GM21717 (cell line): ENCODE measurements around the gene KSR2.
"Not testable (repeated sequence)": the region's sequence is repeated elsewhere in the genome, so short reads cannot be mapped to it uniquely, and the experiment has no call there.

Experiments used
- ATAC-seq: cut with Tn5 transposase; IDR thresholded peaks from one replicate; pipeline ENCODE4 v1.9.1; 2021; ENCODE audit warnings: mild to moderate bottlenecking, moderate library complexity; ENCODE audit not compliant: unreplicated experiment

KSR2 gene

DNA sequence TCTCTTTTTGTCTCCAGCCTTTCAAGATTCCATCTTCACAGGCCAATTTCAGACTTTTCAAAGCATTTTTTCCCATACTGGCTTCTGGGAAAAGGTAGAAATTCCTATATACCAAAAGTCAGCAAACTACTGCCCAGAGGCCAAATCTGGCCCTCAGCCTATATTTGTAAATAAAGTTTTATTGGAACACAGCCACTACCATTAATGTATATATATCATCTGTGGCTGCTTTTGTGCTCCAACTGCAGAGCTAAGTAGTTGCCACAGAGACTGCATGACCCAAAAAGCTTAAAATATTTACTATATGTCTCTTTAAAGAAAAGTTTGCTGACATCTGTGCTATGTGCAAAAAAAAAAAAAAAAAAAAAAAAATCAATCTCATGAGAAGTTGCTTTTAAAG is 76.3 kb downstream of the KSR2 start:
- ATAC-seq = no peak

DNA sequence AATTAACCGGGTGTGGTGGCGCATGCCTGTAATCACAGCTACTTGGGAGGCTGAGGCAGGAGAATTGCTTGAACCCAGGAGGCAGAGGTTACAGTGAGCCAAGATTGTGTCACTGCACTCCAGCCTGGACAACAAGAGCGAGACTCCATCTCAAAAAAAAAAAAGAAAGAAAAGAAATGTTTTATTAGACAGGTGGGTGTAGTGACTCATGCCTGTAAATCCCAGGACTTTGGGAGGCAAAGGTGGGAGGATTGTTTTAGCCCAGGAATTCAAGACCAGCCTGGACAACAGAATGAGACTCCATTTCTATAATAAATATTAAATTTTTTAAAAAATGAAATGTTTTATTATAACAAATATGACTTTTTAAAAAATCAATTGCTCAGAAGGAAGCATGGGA is 77.5 kb downstream of the KSR2 start:
- not testable (repeated sequence) for ATAC-seq

DNA sequence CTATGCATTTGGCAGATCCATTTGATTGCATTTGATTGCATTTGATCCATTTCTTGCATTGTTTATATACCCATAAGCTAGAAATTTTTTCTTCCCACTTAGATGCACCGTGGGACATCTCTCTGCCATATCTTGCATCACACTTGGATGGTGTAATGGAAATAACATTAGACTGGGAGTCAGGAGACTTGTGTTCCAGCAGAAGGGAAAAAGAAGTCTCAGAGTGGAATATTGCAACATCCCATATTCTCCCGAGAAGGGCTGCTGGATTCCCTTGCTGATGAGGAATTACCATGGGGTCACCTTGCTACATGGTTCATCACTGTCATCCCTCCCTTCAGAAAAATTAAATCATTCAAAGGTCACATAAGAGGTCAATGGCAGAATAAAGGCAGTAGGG is 78.1 kb downstream of the KSR2 start:
- no peak for ATAC-seq

DNA sequence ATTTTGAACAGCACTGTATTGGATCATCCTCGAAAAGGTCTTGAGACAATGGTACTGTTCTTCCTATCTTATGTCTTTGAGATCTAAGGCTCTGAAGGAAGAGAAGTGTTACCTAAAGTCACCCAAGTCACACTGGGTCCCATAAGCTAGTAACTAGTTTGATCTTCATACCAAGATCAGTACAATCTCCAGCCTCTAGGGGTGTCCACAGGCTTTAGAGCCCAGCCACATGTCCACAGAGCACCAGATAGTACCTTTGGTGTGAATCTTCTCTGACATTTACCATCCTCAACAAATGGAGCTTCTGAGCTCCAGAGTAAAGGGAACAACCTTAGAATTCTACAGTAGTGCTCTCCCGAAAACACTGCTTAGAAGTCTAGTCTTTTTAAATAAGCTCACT is 78.7 kb downstream of the KSR2 start:
- no peak for ATAC-seq

DNA sequence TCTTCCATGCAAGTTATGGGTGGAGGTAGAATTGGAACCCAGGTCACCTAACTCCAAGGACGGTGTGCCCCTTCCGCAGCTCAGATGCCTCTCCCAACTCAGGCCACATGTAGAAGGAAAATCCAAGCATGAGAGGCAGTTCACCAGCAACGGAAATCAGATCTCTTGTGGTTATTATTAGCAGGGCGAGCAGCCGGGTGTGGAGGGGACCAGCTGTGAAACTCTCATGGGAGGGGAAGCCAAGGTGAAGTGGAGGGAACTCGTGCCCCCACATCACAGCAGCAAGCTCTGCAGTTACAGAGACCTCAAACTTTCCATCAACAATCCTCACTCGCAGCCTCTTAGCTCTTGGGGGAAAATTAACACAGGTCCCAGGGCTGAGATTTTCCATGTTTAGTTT is 79.7 kb downstream of the KSR2 start:
- no peak for ATAC-seq

DNA sequence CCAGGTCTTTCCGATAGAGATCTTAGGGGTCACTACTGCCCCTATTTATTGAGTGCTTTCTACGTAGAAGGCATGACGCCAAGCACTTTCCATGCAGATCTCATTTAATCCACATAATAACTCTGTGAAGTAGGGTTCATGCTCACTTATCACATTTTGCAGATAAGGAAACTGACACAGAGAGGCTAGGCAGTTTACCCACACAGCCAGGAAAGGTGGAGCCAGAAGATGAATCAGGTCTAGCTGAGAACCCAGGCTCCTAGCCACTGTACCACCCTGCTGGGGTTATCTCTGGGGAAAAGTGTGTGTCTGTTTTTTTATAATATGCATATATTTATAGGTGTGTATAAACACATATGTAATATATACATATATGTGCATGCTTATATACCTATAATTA is 83.6 kb downstream of the KSR2 start:
- ATAC-seq = no peak

DNA sequence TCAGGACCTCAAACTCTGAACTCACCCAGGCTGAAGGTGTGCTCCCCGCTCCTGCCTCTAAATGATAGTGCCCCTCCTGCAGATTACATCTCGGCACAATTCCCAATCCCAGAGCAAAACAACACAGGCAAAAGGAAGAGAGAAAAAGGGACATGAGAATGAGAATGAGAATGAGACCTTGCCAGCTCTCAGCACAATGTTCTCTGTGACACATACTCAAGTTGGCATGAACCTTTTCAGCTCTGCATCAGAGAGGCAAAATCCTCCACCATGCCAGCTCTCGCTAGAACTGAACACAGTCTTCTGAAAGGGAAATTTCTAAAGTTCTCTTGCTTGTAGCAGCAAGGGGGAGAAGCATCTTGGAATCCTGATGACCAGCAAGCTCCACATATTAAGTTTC is 84.6 kb downstream of the KSR2 start:
- ATAC-seq = no peak

DNA sequence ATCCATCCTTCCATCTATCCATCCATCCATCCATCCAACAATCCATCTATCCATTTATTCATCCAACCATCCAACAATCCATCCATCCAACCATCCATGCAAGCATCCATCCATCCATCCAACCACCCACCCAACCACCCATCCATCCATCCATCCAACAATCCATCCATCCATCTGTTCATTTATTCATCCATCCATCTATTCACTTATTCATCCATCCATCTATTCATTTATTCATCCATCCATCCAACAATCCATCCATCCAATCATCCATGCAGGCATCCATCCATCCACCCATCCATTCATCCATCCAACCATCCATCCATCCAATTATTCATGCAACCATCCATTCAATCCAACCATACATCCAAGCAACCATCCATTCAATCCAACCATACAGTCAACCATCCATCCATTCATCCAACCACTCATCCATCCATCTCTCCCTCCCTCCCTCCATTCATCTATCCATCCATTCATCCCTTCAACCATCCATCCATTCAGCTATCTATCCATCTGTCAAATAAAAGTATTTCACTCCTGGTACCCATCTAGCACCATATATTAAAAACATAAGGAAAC is 86.1 kb downstream of the KSR2 start:
- no peak for ATAC-seq

DNA sequence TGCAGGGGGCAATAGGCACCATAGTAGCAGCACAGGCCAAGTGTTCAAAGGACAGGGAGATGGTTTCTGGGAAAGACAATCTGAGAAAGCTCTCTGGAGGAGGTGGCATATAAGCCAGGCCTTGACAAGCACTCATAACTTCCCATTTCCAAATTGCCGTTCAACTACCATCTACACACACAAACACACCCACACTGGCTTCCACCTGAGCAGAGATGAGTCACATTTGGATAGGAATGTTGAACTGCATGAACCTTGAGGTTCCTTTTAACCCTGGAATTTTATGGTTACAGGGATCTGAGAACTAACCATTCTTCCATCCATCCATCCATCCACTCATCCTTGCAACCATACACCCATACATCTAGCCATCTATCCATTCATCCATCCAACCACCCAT is 86.6 kb downstream of the KSR2 start:
- ATAC-seq = no peak

DNA sequence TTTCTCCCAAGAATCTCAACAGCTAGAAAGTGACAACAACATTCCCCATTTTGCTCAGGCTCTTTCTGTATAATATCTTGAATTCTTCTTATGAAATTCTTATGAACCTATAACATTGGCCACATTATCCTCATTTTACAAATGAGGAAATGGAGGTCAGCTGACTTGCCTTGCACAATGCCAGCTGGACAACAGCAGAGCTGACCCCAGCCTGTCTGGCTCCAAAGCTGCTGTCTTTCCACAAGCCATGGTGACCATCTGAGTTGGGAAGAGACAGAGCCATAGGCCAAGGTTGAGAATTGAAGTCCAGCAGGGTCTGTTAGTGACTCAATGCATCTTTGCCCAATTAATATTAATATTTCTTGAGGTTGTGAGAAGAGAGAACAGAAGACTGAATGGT is 87.3 kb downstream of the KSR2 start:
- no peak for ATAC-seq

DNA sequence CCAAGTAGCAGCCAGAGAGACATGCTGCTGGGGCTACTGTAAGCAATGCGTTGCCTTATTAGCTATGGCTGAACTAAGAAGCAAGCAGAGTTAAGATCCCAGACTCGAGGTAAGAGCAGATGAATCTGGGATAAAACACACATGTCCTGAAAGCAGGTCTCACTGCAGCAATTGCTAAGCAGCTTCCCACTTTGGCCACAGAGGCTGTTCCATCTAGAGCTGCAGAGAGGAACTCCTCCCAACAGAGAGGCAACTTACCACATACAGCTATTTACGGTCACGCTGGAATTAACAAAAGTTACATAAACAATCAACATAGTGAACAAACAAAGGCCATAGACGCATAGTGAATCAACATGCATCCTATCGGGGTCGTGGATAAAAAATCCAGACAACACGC is 90.2 kb downstream of the KSR2 start:
- ATAC-seq = no peak

DNA sequence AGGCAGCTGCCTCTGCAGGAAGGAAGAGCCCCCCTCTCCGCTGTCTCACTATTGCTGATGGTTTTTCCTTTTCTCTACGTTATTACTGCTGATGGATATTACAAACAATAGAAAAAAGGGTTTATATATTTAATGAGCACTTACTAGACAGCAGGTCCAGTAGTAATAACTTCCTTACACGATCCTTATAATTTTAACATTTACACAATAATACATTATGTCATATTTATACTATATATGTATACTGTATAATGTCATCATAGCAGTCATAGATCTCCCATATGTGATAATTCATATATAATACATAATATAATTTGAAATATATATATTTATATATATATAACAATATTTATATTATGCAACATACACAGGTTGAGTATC is 92.4 kb downstream of the KSR2 start:
- no peak for ATAC-seq

DNA sequence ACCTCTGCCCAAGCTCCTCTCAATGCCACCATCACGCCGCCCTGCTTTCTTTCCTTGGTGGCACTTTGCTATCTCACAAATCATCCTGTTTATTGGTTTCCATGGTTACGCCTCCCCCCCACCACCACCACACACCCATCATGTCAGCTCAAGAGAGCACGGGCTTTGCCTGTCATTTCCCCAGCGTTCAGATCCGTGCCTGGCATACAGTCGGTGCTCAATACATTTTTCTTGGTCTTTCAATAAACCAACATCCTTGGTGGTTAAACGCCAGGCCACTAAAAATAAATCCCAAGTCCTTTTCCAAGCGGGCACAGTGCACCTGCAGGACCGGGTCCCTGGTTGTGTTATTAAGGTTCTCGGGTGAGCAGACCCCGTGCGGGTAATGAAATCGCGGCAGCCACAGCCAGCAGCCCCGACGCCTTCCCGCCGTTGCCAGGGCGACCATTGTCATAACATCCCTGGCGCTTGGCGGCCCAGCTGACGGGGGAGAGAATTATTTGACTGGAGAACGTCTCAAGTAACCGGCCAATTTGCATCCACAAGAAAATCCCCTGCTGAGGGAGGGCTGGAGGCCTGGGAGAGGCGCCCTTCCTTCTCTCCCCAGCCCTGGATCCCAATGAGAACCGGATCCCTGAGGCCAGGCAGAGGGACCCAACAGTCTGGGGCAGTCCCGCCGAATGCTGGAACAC is 92.9 kb downstream of the KSR2 start:
- ATAC-seq = no peak

DNA sequence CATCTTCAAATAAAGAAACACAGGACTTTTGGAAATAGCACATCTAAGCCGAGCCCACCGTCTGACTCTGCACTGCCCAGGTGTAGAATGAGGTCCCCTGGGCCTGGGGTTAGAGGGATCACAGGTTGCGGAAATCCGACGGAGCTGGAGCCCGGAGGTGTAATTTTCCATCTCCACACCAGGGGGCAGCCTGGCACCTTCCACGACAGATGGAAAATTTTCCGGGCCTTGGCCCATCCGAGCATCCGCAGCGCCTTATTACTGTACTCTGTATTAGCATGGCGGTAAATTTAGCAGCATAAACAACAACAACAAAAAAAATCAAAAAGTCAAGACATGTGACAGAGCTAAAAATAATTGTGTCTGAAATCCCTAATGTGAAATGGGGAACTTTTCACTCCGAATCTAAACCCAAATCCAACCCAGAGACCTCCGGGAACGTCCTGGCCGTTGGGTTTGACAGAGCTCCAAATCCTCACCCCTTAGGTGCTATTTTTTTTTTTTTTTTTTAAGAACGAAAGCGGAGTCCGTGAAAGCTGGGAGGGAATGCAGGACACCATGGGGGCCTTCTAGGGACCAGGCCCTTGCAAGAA is 93.9 kb downstream of the KSR2 start:
- ATAC-seq = no peak

DNA sequence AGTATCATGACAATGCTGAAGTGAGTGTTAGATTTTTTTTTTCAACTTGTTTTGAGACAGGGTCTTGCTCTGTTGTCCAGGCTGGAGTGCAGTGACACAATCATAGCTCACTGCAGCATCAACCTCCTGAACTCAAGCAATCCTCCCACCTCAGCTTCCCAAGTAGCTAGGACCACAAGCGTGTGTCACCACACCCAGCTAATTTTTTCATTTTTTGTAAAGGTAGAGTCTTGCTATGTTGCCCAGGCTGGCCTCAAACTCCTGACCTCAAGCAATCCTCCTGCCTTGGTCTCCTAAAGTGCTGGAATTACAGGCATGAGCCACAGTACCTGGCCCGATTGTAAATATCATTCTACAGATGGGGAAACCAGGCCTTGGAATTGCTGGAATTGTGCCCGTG is 94.6 kb downstream of the KSR2 start:
- not testable (repeated sequence) for ATAC-seq

DNA sequence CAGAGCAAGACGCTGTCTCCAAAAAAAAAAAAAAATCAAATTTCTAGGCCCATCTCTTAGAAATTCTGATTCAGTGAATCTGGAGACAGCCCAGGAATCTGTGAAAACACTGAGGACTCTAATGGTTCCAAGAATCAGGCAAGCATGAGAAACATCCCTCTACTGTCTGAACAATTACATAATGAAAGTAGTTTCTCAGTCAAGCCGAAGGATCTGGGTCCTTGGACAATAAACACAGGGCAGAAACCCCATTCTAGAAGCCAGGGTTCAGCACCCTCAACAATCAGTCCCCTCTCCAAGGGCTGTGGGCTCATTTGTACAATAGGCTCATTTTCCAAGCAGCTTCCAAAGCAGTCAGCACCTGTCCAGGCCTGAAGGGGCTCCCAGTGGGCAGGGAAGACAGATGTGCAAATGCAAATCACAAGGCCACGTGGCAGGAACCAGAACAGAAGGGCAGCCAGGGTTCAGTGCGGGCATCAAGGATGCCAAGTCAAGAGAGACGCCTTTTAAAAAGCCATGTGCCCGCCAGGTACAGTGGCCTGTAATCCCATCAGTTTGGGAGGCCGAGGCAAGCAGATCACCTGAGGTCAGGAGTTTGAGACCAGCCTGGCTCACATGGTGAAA is 96.1 kb downstream of the KSR2 start:
- ATAC-seq = no peak

DNA sequence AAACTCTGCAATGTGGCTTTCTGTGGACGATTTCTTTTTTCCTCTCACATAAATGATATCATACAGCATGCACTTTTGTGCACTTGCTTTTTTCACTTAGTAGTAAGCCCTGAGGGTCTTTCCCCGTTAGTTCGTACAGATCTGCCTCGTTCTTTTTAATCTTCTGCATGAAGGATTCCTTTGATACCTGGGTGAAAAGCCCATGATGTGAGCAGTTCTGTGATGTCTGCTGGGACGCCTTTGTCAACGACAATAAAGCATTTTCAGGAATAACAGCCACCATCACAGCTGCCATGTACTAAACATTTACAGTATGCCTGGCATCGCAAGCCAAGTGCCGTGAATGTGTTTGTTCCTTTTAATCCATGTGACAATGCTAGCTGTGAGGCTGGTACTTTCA is 99.2 kb downstream of the KSR2 start:
- no peak for ATAC-seq

DNA sequence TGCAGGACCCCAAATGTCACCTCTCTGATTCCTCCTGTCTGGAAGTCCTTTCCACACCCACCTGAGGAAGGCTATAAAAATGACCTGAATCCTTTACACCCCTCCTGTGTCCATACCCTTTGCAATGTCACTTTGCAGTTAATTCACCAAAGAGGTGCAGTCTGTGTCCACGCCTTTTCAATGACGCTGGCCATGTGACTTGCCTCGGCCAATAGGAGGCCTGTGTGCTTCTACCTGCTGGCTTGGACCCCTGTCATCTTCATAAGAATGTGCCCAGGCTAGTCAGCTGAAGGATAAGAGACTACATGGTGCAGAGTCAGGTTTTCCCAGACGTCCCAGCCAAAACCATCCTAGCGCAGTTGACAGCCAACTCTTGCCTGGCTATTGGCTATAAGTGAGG is 101.4 kb downstream of the KSR2 start:
- no peak for ATAC-seq

DNA sequence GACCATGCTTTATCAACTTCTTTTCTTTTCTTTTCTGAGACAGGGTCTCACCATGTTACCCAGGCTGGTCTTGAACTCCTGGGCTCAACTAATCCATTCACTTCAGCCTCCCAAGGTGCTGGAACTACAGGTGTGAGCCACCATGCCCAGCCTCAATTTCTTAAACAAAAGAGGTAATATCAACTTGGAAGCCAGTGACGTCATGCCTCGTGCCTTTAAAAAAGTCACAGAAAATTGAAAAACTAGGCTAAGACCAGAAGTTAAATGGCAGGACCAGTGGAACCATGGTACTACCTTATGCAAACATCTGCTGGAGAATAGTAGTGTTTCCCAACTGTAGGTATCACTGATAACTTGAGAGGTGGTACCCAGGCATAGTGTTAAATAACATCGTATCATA is 103.3 kb downstream of the KSR2 start:
- ATAC-seq = no peak

DNA sequence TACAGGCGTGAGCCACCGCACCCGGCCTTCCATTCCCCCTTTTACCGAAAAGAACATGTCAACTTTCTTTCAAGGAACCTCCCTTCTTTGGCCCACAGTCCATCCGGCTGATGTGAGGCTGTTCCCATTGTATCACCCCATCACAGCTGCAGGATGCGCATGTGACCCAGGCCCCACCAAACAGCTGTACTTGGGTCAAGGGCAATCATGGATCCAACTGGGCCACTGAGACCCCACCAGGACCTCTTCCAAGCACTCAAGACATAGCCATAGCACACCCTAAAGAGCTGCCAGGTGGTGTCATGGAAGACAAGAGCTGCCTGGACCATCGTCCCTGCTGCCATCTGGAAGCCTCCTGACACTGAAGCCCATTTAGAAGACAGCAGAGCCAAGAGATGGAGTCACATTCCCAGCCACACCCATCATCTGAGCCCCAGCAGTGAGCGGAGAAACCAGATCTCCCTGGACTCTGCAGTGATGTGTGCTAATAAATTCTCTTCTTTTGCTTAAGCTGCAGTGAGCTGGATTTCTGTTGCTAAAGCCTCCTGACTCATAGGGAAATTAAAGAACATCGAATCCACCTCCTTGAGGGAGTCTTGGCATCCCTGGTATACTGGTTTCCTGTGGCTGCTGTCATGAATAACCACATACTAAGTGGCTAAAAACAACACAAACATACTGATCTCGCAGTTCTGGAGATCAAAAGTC is 105.6 kb downstream of the KSR2 start:
- no peak for ATAC-seq

DNA sequence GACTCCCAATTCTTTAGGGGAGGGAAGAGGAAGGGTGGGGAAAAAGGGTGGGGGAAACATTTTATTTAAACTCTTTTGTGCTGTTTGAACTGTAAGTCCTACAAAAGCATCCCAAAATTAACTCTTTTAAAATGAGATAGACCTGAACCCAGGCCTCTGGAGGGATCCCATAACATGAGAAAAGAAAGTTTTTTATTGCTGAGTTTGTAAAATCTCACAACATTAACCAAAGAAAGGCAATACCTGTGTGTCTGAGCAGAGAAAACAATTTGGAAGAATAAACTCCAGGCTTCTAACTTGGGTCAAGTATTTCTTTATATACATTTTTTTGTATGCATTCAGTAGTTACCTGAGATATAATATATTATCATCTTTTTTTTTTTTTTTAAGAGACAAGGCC is 107.1 kb downstream of the KSR2 start:
- no peak for ATAC-seq
